GM10248 (cell line): ENCODE measurements around the gene LAMA3.
A peak's percentile ranks its signal among the peaks of the same experiment; 100 is the strongest.

Experiments used
- CTCF ChIA-PET: fragments of 300-600 bp; sonication (Branson Sonifier 250); formaldehyde crosslinking; extraction: SDS; loops from one replicate; lab custom pipeline; 2021; ENCODE audit warnings: antibody characterized with exemption; lab: Yijun Ruan, JAX
- POLR2A ChIA-PET: fragments of 350-650 bp; sonication (Branson Sonifier 250); formaldehyde crosslinking; extraction: SDS; loops from one replicate; lab custom pipeline; 2020; ENCODE audit warnings: antibody characterized with exemption; lab: Yijun Ruan, JAX
- DNase-seq: peaks from one replicate; pipeline ENCODE4 v3.0.0; 2012; ENCODE audit errors: extremely low spot score
- TF ChIP-seq, protein P1 (sequence below): IDR thresholded peaks from 2 replicates; pipeline ENCODE4 v1.5.1; 2012; ENCODE audit warnings: mild to moderate bottlenecking, low read depth; ENCODE audit errors: extremely low read depth, missing control alignments, control extremely low read depth

Gene LAMA3

DNA sequence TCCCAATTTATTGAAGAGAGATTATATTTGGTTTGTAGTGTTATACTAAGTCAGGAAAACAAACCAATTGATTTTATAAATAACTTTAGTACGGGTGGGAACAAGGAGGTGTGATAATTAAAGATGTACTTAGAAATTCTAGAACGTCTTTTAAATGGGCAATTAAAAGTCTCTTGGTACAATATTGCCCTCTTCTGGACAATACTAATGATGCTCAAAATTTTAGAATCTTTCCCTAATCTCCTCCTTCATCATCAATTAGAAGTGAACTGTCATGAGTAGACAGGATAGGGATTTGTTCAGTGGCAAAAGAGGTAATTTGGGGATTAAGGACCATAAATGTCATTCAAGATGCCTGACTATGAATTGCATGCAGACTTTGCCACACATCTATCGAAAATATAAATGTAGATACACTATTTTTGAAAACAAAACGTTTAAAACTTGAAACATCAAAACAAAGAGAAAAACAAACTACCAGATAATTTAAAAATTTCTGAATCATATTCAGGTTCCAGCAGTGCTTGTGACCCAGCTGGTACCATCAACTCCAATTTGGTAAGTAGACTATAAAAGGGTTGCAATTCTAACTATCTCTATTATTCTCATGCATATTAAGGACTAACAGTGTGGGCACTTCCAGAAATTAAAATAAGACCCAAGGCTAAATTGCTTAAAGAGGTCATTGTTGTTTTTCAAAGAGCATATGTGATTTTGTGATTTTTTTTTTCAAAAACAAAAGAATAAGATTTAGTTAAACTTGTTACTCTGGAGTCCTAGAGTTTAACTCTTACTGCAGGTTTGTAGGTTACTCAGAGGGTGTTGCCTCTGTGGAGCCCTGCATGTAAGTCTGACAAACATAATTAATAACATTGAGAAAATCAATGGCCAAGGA is 123.5 kb downstream of the LAMA3 start:
- peak; percentile 32 for DNase-seq
- CTCF ChIA-PET: interaction anchor here (0.8 to 2.7 kb wide), 8 partner anchors 8 to 1014 kb away, joined by 3 to 13 read pairs (median 4); no protein-coding TSS in a partner anchor
- POLR2A ChIA-PET: no interaction called here
- TF ChIP-seq, protein P1, sequence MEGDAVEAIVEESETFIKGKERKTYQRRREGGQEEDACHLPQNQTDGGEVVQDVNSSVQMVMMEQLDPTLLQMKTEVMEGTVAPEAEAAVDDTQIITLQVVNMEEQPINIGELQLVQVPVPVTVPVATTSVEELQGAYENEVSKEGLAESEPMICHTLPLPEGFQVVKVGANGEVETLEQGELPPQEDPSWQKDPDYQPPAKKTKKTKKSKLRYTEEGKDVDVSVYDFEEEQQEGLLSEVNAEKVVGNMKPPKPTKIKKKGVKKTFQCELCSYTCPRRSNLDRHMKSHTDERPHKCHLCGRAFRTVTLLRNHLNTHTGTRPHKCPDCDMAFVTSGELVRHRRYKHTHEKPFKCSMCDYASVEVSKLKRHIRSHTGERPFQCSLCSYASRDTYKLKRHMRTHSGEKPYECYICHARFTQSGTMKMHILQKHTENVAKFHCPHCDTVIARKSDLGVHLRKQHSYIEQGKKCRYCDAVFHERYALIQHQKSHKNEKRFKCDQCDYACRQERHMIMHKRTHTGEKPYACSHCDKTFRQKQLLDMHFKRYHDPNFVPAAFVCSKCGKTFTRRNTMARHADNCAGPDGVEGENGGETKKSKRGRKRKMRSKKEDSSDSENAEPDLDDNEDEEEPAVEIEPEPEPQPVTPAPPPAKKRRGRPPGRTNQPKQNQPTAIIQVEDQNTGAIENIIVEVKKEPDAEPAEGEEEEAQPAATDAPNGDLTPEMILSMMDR: peak; percentile 41

DNA sequence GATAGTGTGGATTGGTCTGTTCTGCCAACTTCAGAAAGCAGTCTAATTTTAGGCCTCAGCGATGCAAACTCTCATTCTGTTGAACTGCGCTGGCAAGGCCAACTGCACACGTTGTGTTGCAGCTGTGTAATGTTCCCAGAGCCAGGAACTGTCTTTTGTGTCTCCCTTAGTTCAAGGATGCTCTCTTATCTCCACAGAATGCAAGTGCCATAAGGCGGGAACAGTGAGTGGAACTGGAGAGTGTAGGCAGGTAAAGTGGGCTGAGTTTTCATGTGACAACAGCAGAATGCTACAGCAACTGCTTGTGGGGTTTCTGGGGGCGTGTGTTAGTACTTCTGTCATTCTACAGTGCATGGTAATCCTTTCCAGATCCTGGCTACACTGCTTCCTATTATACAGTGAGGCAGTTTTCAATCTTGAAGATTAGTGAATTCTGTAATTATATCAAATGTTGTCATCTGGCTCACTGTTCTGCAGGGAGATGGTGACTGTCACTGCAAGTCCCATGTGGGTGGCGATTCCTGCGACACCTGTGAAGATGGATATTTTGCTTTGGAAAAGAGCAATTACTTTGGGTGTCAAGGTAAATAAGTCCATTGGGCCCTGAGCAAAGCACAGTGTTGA is 125.8 kb downstream of the LAMA3 start:
- TF ChIP-seq, protein P1: no peak
- DNase-seq: no peak
- ChIA-PET CTCF (interaction anchor here (0.8 to 1.5 kb wide), 5 partner anchors 10 to 299 kb away, joined by 3 to 4 read pairs (median 3); no protein-coding TSS in a partner anchor), POLR2A (no interaction called here)

DNA sequence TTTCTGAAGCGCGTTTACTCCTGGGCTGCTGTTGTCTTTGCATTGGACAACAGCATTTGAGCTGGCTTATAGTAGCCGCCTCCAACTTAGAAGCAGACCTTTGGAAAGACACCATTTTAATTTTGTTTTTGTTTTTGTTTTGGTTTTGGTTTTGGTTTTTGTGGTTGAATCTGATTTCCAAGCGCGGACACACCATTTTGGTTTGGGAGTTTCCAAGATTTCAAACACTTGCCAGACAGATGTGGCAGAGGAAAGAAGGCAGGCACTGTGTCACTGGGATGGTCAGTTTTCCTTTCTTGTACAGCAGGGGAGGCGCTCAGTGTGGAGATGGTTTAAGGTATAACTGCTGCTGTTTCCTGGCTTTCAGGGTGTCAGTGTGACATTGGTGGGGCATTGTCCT is 126.8 kb downstream of the LAMA3 start:
- TF ChIP-seq, protein P1: no peak
- POLR2A ChIA-PET: no interaction called here
- CTCF ChIA-PET: interaction anchor here (1.1 kb wide), 1 partner anchor 10 kb away, joined by 3 read pairs; no protein-coding TSS in a partner anchor
- DNase-seq: no peak

DNA sequence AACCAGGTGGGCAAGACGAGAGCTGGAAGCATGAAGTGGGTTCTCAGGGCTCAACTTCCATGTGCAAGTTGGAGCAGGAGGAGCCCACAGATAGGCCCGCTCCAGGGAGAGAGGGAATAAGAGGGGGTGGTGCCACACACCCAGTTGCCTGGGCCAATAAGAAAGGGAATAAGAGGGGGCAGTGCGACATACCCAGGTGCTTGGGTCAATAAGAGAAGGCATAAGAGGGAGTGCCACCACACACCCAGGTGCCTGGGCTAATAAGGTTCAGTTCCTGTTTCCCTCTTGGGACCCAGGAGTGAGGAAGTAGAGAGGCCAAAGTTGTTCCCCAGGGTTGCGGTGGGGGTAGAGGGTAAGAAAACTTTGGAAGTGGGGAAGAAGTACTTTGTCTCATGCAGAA is 127.5 kb downstream of the LAMA3 start:
- DNase-seq: no peak
- ChIA-PET CTCF (interaction anchor here (1.1 kb wide), 1 partner anchor 11 kb away, joined by 3 read pairs; no protein-coding TSS in a partner anchor), POLR2A (no interaction called here)
- TF ChIP-seq, protein P1: no peak

DNA sequence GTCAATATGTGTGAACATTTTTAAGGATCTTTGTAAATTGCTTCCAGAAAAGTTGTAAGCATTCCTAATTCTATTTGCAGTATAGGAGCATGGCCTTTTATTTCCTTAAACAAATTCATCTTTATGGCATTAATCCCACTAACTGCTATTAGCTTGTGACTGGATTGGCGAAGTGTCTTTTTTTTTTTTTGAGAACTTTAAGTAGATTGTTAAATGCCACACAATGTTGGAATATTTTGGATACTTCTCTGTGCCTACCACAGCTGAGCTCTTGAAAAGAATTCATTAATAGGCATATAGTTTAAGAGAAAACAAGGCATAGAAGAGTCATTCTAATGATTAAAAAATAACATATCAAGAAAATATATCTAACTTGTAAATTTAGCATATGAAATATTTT is 129.7 kb downstream of the LAMA3 start:
- DNase-seq: no peak
- CTCF ChIA-PET: no interaction called here
- TF ChIP-seq, protein P1: no peak
- POLR2A ChIA-PET: no interaction called here

DNA sequence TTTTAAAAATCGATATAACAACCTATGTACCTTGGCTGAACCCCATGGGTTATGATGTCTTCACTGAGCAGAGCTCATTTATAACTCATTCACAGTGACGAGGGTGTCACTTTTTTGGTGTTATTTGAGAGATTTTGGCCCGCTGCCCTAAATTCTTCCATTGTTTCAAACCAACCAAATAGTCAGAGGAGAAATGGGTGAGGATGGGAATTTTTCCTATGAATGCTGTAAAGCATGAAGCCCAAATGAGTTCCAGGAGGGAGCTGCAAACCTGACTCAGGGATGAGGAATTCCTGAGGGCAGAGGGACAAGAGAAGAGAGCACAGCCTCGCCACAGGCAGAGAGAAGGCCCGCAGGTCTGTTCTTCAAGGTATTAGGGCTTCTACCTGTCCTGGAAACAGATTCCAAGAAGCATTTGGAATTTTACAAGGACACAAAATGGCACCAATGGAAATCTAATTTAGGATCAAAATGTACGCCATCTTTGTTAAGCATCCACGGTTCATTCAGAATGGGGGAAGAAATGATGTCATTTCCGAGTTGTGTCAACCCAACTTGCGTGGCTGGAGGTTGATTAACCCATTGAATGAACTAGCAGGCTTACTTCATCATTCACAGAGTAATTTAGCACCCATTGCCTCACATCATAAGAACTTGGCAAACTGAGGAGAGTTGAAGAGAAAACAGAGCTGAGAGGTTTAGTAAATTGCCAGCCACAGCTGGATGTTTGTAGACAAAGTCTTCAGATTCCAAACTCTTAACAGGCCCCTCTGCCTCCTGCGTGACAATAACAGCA is 133.5 kb downstream of the LAMA3 start:
- DNase-seq: no peak
- POLR2A ChIA-PET: no interaction called here
- CTCF ChIA-PET: interaction anchor here (0.8 kb wide), 1 partner anchor 11 kb away, joined by 3 read pairs; no protein-coding TSS in a partner anchor
- TF ChIP-seq, protein P1: no peak
